ENCODE results near the gene PERM1. TPM values are rescaled to one million over a fixed set of nuclear protein-coding genes. Genes with fewer than 3 reads are reported as not detected.

The PERM1 gene
- total RNA-seq, 1 experiment from 2014 or later, result not detected

DNA sequence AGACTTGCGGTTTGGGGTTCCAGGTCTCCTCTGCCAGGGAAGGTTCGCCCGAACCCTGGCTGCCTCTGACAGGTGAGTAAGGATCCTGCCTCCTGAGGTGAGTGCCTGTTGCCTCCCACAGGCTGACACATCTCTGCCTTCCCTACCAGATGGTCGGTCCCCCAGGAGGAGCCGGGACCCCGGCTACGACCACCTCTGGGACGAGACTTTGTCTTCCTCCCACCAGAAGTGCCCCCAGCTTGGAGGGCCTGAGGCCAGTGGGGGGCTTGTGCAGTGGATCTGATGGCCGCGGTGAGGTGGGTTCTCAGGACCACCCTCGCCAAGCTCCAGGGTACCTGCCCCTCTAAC, 7.6 kb downstream of the PERM1 start (continued):
- TF ChIP-seq ZNF396 (CRISPR knock-in tag; IDR thresholded peaks at IDR 0.05; ENCODE audit: borderline replicate concordance) (no peak), ESRRA (CRISPR knock-in tag; IDR thresholded peaks at IDR 0.05; ENCODE audit: borderline replicate concordance) (no peak)
- TF ChIP-seq, protein P1, sequence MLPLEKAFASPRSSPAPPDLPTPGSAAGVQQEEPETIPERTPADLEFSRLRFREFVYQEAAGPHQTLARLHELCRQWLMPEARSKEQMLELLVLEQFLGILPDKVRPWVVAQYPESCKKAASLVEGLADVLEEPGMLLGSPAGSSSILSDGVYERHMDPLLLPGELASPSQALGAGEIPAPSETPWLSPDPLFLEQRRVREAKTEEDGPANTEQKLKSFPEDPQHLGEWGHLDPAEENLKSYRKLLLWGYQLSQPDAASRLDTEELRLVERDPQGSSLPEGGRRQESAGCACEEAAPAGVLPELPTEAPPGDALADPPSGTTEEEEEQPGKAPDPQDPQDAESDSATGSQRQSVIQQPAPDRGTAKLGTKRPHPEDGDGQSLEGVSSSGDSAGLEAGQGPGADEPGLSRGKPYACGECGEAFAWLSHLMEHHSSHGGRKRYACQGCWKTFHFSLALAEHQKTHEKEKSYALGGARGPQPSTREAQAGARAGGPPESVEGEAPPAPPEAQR (CRISPR knock-in tag; IDR thresholded peaks at IDR 0.05), result no peak

DNA sequence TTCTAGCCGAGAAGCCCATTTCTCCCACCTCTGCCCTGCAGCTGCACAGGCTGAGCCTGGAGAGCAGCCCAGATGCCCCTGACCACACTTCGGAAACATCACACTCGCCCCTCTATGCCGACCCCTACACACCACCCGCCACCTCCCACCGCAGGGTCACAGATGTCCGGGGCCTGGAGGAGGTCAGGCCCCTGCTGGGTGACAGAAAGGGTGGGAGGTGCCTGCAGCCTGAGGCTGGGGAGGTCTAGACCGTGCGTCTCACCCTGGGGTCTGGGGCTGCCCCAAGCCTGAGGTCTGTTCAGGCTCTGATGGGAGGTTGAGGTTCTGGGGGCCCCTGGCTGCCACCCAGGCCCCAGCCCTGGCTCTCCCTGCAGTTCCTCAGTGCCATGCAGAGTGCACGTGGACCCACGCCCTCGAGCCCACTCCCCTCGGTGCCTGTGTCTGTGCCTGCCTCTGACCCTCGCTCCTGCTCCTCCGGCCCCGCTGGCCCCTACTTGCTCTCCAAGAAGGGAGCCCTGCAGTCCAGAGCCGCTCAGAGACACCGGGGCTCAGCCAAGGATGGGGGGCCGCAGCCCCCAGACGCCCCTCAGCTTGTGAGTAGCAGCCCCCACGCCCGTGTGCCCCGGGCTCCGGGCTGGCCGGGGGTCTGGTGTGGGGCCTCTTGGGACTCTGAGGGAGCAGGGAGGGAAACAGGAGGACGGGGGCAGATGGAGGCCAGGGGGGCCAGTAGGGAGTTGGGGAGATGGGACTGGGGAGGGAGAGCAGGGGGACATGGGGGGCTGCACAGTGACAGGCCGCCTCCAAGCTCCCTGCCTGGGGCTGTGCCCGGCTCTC, 8.2 kb downstream of the PERM1 start:
- no peak for ATAC-seq
- CTCF ChIA-PET, result no interaction called here

DNA sequence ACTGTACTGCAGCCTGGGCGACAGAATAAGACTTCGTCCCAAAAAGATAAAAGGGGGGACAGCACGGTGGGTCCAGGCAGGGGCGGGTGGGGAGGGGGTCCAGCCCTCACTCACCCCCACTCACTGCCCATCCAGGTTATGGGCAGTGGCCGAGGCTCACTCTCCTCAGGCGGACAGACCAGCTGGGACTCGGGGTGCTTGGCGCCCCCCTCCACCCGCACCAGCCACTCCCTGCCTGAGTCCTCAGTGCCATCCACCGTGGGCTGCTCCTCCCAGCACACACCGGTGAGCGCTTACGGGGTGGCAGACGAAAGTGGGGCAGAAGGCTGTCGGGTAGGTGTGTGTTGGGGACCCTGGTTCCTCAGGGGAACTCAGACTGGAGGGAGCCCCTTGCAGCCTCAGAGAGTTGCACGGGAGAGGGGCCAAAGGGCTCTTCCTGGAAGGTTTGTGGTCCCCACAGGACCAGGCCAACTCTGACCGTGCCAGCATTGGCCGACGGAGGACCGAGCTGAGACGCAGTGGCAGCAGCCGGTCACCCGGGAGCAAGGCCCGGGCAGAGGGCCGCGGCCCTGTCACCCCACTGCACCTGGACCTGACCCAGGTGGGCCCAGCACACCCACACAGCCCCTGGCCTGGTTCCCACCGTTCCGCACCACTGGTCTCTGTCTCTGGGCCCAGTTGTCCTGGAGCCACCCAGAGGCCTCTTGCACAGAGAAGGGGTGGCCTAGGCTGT, 9.0 kb downstream of the PERM1 start:
- Mint-ChIP-seq H3K27me3 (ENCODE audit: low read depth) (peaks cover 30% of the 10 kb centered on the region), H3K4me1 (peaks cover 4% of the 10 kb centered on the region), H3K4me3 (no peak overlapping the region), H3K36me3 (no peaks in the 10 kb centered on the region), H3K9me3 (no peaks in the 10 kb centered on the region; the same call in 1 of the 2 replicates), H3K27ac (no peak overlapping the region)
- DNase-seq (ENCODE audit: low spot score) (no peak), ATAC-seq (no peak)
- ChIA-PET POLR2A (no interaction called here), CTCF (interaction anchor here (1.0 kb wide), 1 partner anchor 60 kb away, joined by 3 read pairs; no protein-coding TSS in a partner anchor)
- TF ChIP-seq, protein P2, sequence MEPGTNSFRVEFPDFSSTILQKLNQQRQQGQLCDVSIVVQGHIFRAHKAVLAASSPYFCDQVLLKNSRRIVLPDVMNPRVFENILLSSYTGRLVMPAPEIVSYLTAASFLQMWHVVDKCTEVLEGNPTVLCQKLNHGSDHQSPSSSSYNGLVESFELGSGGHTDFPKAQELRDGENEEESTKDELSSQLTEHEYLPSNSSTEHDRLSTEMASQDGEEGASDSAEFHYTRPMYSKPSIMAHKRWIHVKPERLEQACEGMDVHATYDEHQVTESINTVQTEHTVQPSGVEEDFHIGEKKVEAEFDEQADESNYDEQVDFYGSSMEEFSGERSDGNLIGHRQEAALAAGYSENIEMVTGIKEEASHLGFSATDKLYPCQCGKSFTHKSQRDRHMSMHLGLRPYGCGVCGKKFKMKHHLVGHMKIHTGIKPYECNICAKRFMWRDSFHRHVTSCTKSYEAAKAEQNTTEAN (CRISPR knock-in tag; IDR thresholded peaks at IDR 0.05), result no peak
- TF ChIP-seq ZNF416 (CRISPR knock-in tag; IDR thresholded peaks at IDR 0.05) (no peak), NFYB (CRISPR knock-in tag; conservative IDR thresholded peaks at IDR 0.05; ENCODE audit: low read depth) (no peak), ATF1 (CRISPR knock-in tag; IDR thresholded peaks at IDR 0.05) (no peak), CREM (CRISPR knock-in tag; IDR thresholded peaks at IDR 0.05) (no peak), RORB (CRISPR knock-in tag; IDR thresholded peaks at IDR 0.05) (no peak), ZNF396 (CRISPR knock-in tag; IDR thresholded peaks at IDR 0.05; ENCODE audit: borderline replicate concordance) (no peak), ZNF232 (CRISPR knock-in tag; IDR thresholded peaks at IDR 0.05) (no peak), TCF7 (CRISPR knock-in tag; IDR thresholded peaks at IDR 0.05; ENCODE audit: low read depth) (no peak)
- TF ChIP-seq, protein P3, sequence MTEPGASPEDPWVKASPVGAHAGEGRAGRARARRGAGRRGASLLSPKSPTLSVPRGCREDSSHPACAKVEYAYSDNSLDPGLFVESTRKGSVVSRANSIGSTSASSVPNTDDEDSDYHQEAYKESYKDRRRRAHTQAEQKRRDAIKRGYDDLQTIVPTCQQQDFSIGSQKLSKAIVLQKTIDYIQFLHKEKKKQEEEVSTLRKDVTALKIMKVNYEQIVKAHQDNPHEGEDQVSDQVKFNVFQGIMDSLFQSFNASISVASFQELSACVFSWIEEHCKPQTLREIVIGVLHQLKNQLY (CRISPR knock-in tag; IDR thresholded peaks at IDR 0.05), result no peak
- TF ChIP-seq, protein P4, sequence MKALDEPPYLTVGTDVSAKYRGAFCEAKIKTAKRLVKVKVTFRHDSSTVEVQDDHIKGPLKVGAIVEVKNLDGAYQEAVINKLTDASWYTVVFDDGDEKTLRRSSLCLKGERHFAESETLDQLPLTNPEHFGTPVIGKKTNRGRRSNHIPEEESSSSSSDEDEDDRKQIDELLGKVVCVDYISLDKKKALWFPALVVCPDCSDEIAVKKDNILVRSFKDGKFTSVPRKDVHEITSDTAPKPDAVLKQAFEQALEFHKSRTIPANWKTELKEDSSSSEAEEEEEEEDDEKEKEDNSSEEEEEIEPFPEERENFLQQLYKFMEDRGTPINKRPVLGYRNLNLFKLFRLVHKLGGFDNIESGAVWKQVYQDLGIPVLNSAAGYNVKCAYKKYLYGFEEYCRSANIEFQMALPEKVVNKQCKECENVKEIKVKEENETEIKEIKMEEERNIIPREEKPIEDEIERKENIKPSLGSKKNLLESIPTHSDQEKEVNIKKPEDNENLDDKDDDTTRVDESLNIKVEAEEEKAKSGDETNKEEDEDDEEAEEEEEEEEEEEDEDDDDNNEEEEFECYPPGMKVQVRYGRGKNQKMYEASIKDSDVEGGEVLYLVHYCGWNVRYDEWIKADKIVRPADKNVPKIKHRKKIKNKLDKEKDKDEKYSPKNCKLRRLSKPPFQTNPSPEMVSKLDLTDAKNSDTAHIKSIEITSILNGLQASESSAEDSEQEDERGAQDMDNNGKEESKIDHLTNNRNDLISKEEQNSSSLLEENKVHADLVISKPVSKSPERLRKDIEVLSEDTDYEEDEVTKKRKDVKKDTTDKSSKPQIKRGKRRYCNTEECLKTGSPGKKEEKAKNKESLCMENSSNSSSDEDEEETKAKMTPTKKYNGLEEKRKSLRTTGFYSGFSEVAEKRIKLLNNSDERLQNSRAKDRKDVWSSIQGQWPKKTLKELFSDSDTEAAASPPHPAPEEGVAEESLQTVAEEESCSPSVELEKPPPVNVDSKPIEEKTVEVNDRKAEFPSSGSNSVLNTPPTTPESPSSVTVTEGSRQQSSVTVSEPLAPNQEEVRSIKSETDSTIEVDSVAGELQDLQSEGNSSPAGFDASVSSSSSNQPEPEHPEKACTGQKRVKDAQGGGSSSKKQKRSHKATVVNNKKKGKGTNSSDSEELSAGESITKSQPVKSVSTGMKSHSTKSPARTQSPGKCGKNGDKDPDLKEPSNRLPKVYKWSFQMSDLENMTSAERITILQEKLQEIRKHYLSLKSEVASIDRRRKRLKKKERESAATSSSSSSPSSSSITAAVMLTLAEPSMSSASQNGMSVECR (CRISPR knock-in tag; IDR thresholded peaks at IDR 0.05; ENCODE audit: borderline replicate concordance), result no peak
- TF ChIP-seq, protein P5, sequence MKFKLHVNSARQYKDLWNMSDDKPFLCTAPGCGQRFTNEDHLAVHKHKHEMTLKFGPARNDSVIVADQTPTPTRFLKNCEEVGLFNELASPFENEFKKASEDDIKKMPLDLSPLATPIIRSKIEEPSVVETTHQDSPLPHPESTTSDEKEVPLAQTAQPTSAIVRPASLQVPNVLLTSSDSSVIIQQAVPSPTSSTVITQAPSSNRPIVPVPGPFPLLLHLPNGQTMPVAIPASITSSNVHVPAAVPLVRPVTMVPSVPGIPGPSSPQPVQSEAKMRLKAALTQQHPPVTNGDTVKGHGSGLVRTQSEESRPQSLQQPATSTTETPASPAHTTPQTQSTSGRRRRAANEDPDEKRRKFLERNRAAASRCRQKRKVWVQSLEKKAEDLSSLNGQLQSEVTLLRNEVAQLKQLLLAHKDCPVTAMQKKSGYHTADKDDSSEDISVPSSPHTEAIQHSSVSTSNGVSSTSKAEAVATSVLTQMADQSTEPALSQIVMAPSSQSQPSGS (CRISPR knock-in tag; IDR thresholded peaks at IDR 0.05; ENCODE audit: borderline replicate concordance, low read depth), result no peak
- TF ChIP-seq, protein P6, sequence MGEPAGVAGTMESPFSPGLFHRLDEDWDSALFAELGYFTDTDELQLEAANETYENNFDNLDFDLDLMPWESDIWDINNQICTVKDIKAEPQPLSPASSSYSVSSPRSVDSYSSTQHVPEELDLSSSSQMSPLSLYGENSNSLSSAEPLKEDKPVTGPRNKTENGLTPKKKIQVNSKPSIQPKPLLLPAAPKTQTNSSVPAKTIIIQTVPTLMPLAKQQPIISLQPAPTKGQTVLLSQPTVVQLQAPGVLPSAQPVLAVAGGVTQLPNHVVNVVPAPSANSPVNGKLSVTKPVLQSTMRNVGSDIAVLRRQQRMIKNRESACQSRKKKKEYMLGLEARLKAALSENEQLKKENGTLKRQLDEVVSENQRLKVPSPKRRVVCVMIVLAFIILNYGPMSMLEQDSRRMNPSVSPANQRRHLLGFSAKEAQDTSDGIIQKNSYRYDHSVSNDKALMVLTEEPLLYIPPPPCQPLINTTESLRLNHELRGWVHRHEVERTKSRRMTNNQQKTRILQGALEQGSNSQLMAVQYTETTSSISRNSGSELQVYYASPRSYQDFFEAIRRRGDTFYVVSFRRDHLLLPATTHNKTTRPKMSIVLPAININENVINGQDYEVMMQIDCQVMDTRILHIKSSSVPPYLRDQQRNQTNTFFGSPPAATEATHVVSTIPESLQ (CRISPR knock-in tag; IDR thresholded peaks at IDR 0.05), result no peak

More for the DNA sequence above, 8.2 kb downstream of the PERM1 start:
- Mint-ChIP-seq H3K4me1 (peaks cover 4% of the 10 kb centered on the region), H3K27ac (no peak overlapping the region), H3K36me3 (peaks cover 3% of the 10 kb centered on the region; the same call in 1 of the 2 replicates), H3K27me3 (ENCODE audit: low read depth) (peaks cover 26% of the 10 kb centered on the region), H3K9me3 (peaks cover 3% of the 10 kb centered on the region), H3K4me3 (no peak overlapping the region)
- TF ChIP-seq SMAD3 (CRISPR knock-in tag; IDR thresholded peaks at IDR 0.05; ENCODE audit: borderline replicate concordance), result no peak
- TF ChIP-seq, protein P7, sequence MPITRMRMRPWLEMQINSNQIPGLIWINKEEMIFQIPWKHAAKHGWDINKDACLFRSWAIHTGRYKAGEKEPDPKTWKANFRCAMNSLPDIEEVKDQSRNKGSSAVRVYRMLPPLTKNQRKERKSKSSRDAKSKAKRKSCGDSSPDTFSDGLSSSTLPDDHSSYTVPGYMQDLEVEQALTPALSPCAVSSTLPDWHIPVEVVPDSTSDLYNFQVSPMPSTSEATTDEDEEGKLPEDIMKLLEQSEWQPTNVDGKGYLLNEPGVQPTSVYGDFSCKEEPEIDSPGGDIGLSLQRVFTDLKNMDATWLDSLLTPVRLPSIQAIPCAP (CRISPR knock-in tag; IDR thresholded peaks at IDR 0.05), result no peak
- no peak for TF ChIP-seq JAZF1 (CRISPR knock-in tag; IDR thresholded peaks at IDR 0.05)
- POLR2A ChIA-PET, result no interaction called here
- DNase-seq (ENCODE audit: low spot score), result no peak

Measured in WTC11 (cell line).